Measurements from ENCODE around the gene ARF3.

Gene ARF3

GRCh38 chr12:48966177-48966895, 9.0 kb upstream of the ARF3 start:
- no peak for DNase-seq (ENCODE audit: low read depth)

GRCh38 chr12:48965298-48965838, 8.1 kb upstream of the ARF3 start:
- DNase-seq (ENCODE audit: low read depth) = no peak

- no peak for DNase-seq (ENCODE audit: low read depth)
These were observed 4.5 kb upstream of the ARF3 start for GRCh38 chr12:48961801-48962200.

GRCh38 chr12:48961331-48961730, 4.0 kb upstream of the ARF3 start:
- DNase-seq (ENCODE audit: low read depth) = no peak

GRCh38 chr12:48960834-48961233, 3.5 kb upstream of the ARF3 start:
- DNase-seq (ENCODE audit: low read depth) = no peak

GRCh38 chr12:48958049-48958388, 732 bp upstream of the ARF3 start:
- no peak for DNase-seq (ENCODE audit: low read depth)

- no peak for DNase-seq (ENCODE audit: low read depth)
These were observed 777 bp downstream of the ARF3 start for GRCh38 chr12:48956279-48957140.

- DNase-seq (ENCODE audit: low read depth) = no peak
These were observed 2.3 kb downstream of the ARF3 start for GRCh38 chr12:48954841-48955501.

- DNase-seq (ENCODE audit: low read depth) = no peak
These were observed 3.2 kb downstream of the ARF3 start for GRCh38 chr12:48954061-48954460.

GRCh38 chr12:48952691-48953090, 4.6 kb downstream of the ARF3 start:
- DNase-seq (ENCODE audit: low read depth) = no peak

GRCh38 chr12:48947727-48948126, 9.6 kb downstream of the ARF3 start:
- DNase-seq (ENCODE audit: low read depth) = no peak

GRCh38 chr12:48946943-48947342, 10.3 kb downstream of the ARF3 start:
- DNase-seq (ENCODE audit: low read depth) = no peak

- DNase-seq (ENCODE audit: low read depth) = no peak
These were observed 11.1 kb downstream of the ARF3 start for GRCh38 chr12:48946205-48946604.

GRCh38 chr12:48943221-48943620, 14.1 kb downstream of the ARF3 start:
- DNase-seq (ENCODE audit: low read depth) = no peak

GRCh38 chr12:48940181-48940580, 17.1 kb downstream of the ARF3 start:
- DNase-seq (ENCODE audit: low read depth) = no peak

- DNase-seq (ENCODE audit: low read depth) = no peak
These were observed 18.5 kb downstream of the ARF3 start for GRCh38 chr12:48938805-48939204.

- no peak for DNase-seq (ENCODE audit: low read depth)
These were observed 20.1 kb downstream of the ARF3 start for GRCh38 chr12:48937170-48937569.

GRCh38 chr12:48936379-48936979, 20.8 kb downstream of the ARF3 start:
- DNase-seq (ENCODE audit: low read depth) = peak; percentile 62

- DNase-seq (ENCODE audit: low read depth) = no peak
These were observed 23.0 kb downstream of the ARF3 start for GRCh38 chr12:48934312-48934706.

GRCh38 chr12:48933664-48934311, 23.5 kb downstream of the ARF3 start:
- DNase-seq (ENCODE audit: low read depth) = no peak

- DNase-seq (ENCODE audit: low read depth) = no peak
These were observed 24.4 kb downstream of the ARF3 start for GRCh38 chr12:48932878-48933277.

- no peak for DNase-seq (ENCODE audit: low read depth)
These were observed 26.8 kb downstream of the ARF3 start for GRCh38 chr12:48930475-48930874.

Measured in stimulated activated CD8-positive, alpha-beta memory T cell treated with anti-CD3 and anti-CD28 coated beads, Interleukin-15, amount 100 ng/mL, for 24 hours (primary cell).